ENCODE measurements around the gene MAS1.

Gene MAS1

DNA sequence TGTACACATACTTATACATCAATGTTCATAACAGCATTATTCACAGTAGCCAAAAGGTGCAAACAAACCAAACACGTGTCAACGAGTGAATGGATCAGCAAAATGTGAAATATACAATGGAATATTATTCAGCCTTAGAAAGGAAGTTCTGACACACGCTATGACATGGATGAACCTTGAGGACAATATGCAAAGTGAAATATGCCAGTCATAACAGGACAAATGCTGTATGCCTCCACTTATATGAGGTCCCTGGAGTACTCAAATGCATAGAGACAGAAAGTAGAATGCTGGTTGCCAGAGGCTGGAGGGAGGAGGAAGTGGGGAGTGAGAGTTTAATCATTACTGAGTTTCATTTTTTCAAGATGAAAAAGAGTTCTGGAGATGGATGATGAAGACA lies 40.3 kb downstream of the MAS1 start:
- DNase-seq (ENCODE audit: low spot score), result no peak

GRCh38 chr6:159931846-159932245 lies 41.1 kb downstream of the MAS1 start:
- in situ Hi-C loops (cut with MboI; ENCODE audit: low pct_unique_long_range_greater_than_20kb, low sequenced_read_pairs, unreplicated experiment), result loop anchor here (25.0 kb wide), 1 partner anchor 220 kb away; no protein-coding TSS in a partner anchor
- no peak for DNase-seq (ENCODE audit: low spot score)
- TF ChIP-seq, protein P1, sequence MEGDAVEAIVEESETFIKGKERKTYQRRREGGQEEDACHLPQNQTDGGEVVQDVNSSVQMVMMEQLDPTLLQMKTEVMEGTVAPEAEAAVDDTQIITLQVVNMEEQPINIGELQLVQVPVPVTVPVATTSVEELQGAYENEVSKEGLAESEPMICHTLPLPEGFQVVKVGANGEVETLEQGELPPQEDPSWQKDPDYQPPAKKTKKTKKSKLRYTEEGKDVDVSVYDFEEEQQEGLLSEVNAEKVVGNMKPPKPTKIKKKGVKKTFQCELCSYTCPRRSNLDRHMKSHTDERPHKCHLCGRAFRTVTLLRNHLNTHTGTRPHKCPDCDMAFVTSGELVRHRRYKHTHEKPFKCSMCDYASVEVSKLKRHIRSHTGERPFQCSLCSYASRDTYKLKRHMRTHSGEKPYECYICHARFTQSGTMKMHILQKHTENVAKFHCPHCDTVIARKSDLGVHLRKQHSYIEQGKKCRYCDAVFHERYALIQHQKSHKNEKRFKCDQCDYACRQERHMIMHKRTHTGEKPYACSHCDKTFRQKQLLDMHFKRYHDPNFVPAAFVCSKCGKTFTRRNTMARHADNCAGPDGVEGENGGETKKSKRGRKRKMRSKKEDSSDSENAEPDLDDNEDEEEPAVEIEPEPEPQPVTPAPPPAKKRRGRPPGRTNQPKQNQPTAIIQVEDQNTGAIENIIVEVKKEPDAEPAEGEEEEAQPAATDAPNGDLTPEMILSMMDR (IDR thresholded peaks at IDR 0.05; ENCODE audit: extremely low read depth, insufficient read depth, missing control alignments), result no peak

More for the DNA sequence above, 40.3 kb downstream of the MAS1 start:
- TF ChIP-seq, protein P1 (IDR thresholded peaks at IDR 0.05; ENCODE audit: extremely low read depth, insufficient read depth, missing control alignments), result no peak
- in situ Hi-C loops (cut with MboI; ENCODE audit: low pct_unique_long_range_greater_than_20kb, low sequenced_read_pairs, unreplicated experiment), result loop anchor here (25.0 kb wide), 1 partner anchor 219 kb away; no protein-coding TSS in a partner anchor

- in situ Hi-C loops (cut with MboI; ENCODE audit: low pct_unique_long_range_greater_than_20kb, low sequenced_read_pairs, unreplicated experiment), result loop anchor here (25.0 kb wide), 1 partner anchor 221 kb away; no protein-coding TSS in a partner anchor
- no peak for DNase-seq (ENCODE audit: low spot score)
- TF ChIP-seq, protein P1 (IDR thresholded peaks at IDR 0.05; ENCODE audit: extremely low read depth, insufficient read depth, missing control alignments), result no peak
These were observed 42.3 kb downstream of the MAS1 start for GRCh38 chr6:159933077-159933476.

DNA sequence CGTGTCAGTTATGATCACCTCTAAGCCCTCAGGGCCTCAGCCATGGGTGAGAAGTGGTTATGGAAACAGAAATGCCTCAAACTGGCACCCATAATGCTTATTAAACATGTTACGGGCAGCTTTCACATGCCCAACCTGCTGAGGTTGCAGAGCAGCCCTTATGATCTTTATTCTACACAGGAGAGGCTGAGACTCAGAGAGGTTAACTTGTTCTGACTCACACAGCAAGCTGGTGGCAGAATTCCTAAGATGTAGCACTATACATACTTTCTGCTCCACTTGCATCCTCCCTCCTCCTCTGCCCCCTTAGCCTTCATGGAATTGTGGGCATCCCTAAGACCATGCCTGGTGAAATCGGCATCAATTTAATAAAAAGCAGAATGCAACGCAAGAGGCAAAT lies 43.4 kb downstream of the MAS1 start:
- in situ Hi-C loops (cut with MboI; ENCODE audit: low pct_unique_long_range_greater_than_20kb, low sequenced_read_pairs, unreplicated experiment), result loop anchor here (25.0 kb wide), 1 partner anchor 222 kb away; no protein-coding TSS in a partner anchor
- TF ChIP-seq, protein P1 (IDR thresholded peaks at IDR 0.05; ENCODE audit: extremely low read depth, insufficient read depth, missing control alignments), result no peak
- no peak for DNase-seq (ENCODE audit: low spot score)

DNA sequence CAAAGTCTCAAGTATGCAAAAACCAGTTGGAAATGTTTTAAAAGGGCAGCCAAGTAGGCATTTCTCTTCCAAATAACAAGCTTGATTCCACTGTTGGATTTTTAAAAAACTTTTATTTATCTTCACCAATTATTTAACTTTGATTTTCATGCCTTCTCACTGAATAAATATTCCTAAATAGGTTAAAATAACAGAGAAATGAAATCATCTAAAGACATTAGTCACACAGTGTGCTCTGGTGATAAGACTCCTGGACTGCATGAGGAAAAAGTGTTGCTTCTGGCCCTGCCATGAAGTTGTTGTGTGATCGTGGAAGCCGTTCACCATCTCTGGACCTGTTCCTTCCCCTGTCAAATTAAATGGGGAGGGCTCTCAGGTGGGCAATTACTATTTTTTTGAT lies 44.3 kb downstream of the MAS1 start:
- no peak for DNase-seq (ENCODE audit: low spot score)
- in situ Hi-C loops (cut with MboI; ENCODE audit: low pct_unique_long_range_greater_than_20kb, low sequenced_read_pairs, unreplicated experiment), result loop anchor here (25.0 kb wide), 1 partner anchor 223 kb away; no protein-coding TSS in a partner anchor
- TF ChIP-seq, protein P1 (IDR thresholded peaks at IDR 0.05; ENCODE audit: extremely low read depth, insufficient read depth, missing control alignments), result no peak

DNA sequence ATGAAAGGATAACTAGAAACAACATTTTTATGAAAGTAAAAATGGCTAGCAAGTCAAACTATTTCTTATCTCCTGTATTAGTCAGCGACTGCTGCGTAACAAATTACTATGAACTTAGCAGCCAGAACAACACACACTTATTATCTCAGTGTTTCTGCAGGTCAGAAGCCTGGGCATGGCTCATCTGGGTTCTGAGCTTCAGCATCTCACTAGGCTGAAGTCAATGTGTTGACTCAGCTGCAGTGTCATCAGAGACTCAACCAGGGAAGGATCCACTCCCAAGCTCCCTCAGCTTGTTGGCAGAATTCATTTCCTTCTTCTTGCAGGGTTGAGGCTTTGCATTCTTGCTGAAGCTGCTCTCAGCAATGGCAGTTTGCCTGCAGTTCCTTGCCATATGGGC lies 44.8 kb downstream of the MAS1 start:
- DNase-seq (ENCODE audit: low spot score), result no peak
- in situ Hi-C loops (cut with MboI; ENCODE audit: low pct_unique_long_range_greater_than_20kb, low sequenced_read_pairs, unreplicated experiment), result loop anchor here (25.0 kb wide), 1 partner anchor 223 kb away; no protein-coding TSS in a partner anchor
- TF ChIP-seq, protein P1 (IDR thresholded peaks at IDR 0.05; ENCODE audit: extremely low read depth, insufficient read depth, missing control alignments), result no peak

Data from GM13977 (cell line).